Measurements from ENCODE around the gene ZCCHC24.

ZCCHC24 gene

GRCh38 chr10:79409726-79410085, 35.7 kb downstream of the ZCCHC24 start:
- no peak for DNase-seq

DNA sequence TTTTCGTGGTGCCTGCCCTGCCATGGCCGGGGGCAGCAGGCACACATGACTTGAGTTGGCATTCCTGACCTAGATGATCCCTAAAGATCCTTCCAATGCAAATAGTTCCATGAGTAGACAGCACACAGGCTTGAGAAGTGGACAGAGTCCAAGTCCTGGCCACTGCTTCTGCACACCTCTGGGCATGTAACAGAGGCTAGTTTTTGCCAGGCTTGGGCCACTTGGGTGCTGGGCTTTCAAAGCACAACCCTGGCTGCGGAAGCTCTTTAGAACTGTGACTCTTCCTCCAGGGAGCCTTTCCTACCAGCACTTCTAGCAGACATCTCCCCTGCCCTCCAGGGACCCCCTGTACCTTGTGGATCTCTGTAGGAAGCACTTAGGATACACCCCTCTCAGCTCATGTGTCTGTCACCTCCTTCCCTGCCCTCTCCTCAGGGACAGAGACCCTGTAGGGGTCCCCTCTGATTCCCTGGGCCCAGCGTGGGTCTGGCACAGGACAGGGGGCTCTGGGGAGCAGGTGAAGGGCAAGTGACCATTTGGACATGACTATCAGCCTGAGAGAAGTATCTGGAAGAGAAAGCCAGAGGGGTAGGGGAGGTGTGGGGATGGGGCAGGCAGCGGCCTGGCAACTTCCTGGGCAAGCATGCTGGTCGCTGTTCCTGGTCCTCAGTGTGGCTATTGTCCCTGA, 36.2 kb downstream of the ZCCHC24 start:
- no peak for DNase-seq

DNA sequence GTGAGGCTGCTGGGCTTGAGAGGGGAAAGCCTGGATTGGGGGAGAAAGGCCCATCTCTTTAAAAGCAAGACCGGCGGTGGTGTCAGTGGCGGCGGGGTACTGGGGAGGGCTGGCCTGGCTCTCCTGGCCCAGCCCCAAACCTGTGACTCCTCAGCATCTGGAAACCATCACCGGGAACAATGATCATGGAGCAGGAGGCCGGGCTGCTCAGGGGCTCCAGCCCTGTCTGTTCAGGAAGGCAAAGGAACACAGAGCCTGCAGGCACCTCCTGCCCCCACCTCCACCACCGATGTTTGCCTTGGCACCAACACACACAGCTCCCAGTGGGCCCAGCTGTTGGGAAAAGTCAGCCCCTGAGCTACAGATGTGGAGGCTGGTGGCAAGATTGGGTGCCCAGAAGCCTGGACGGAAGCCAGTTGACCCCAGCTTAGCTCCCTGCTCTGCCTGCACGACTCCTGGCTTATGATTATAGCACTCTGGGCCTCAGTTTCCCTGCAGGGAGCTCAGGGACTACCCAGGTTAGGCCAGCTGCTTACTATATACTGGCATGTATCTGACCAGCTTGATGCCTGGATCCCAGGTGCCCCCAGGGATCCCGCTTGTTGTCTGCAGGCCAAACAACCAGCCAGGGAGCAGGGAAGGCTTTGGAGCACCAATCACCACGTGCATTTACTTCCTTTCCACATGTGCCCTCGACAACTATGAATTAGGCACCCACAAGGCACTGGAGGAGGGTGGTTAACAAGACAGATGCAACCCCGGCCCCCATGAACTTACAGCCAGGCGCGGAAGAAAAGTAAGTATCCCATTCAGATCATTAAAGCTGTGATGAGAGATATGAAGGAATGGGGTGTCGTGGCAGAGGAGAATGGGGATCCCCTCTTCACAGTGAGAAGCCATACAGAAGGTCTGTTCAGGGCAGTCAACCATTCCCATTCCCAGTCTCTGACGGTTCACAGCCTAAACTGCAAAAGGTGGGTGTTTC, 37.3 kb downstream of the ZCCHC24 start:
- peak; percentile 89 for DNase-seq

DNA sequence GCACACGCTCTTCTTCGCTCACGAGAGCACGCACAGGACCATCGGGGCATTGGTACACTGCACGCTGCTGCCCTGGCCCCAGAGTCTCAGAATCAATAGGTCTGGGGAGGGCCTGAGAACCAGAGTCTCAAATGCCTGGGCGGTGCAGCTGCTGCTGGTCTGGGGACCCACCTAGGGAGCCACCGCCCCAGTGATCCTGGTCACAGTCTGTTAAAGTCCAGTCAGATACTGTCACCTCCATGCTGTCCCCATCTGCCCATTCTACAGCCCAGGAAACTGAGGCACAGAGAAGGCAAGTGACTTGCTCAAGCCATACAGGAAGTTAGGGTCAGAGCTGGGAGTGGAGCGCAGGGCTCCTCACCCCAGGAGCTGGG, 38.0 kb downstream of the ZCCHC24 start:
- DNase-seq, result no peak

DNA sequence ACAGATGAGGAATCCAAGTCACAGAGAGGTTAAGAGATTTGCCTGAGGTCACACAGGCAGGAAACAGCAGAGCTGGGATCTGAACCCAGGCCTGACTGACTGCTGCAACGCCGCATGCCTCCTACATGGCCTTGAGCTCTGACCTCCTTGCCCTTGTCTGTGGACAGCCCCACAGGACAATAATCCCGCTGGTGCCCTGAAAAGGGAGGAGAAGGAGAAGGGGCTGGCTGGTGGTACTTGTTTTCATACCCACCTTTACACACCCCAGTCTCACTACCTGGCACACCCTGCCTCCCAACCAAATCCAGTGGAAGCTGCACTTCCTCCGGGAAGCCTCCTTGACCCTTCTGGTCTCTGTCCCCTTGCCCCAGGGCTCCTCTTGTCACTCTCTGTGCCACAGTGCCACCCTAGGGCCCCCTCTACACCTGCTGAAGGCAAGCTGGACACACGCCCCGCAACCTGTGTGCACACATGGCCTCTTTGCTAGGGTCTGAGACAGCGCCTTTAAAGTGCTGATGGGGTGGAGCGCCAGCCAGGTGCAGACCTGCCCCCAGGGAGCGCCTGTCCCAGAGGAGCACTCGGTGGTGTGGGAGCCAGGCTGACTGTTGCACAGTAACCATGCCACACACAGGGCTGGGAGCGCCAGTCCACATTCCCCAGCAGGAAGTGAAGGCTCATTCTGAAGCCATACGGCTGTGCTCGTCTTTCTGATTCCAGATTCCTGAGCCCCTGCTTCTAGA, 38.6 kb downstream of the ZCCHC24 start:
- no peak for DNase-seq

GRCh38 chr10:79405995-79406515, 39.4 kb downstream of the ZCCHC24 start:
- no peak for DNase-seq

- DNase-seq, result peak; percentile 62
Observed at GRCh38 chr10:79405221-79405994, 40.0 kb downstream of the ZCCHC24 start.

DNA sequence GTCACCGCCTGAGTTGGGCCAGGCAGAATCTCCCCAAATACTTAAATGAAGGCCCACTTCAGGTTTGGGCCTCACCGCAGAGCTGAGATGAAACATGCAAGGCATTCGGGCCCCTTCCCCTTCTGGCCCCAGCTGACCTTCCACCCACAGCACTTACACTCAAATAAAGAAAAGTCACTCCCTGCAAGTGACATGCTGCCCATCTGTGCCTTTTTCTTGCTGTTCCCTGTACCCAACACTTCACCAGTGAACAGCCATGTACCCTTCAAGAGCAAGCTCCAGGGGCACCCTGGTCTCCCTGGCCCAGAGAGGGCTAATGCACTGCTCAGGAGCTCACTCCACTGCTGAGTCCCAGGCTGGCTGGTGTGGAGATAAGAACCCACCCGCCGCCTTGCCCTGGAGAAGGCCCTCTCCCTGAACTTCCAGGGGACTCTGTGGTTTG, 40.7 kb downstream of the ZCCHC24 start:
- no peak for DNase-seq

- DNase-seq, result peak; percentile 87
Observed at GRCh38 chr10:79404231-79404609, 41.2 kb downstream of the ZCCHC24 start.

- peak; percentile 31 for DNase-seq
Observed at GRCh38 chr10:79403441-79404230, 41.8 kb downstream of the ZCCHC24 start.

DNA sequence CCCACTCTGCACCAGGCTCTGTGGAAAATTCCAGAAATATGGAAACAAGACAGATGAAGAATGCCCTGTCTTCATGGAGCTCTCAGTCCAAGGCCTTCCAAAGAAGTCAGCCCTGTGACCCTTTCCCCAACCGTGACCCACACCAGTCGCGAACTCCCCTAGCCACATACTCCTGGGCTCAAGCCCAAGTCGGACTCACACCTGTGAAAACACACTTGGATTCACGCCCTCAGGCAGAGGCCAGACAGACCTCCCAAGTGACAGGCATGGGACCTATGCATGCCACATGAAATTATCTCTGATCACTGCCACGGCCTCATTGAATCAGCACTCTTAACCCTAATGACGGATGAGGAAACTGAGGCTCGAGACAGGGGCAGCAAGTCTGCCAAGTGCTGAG, 42.5 kb downstream of the ZCCHC24 start:
- DNase-seq, result no peak

DNA sequence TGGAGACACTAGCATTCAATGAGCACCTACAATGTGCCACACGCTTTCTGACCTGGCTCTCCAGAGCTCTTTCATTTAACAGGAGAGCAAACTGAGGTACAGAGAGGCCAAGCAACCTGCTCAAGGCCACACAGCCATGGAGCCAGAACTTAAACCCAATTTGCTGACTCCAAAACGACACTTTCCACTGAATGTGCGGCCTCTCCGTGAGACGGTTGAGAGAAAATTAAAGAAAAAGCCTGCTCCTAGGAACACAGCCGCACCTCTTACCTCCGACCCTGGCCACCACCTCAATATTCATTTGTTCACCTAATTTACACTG, 42.8 kb downstream of the ZCCHC24 start:
- DNase-seq, result no peak

GRCh38 chr10:79401015-79401921, 44.2 kb downstream of the ZCCHC24 start:
- peak; percentile 81 for DNase-seq

DNA sequence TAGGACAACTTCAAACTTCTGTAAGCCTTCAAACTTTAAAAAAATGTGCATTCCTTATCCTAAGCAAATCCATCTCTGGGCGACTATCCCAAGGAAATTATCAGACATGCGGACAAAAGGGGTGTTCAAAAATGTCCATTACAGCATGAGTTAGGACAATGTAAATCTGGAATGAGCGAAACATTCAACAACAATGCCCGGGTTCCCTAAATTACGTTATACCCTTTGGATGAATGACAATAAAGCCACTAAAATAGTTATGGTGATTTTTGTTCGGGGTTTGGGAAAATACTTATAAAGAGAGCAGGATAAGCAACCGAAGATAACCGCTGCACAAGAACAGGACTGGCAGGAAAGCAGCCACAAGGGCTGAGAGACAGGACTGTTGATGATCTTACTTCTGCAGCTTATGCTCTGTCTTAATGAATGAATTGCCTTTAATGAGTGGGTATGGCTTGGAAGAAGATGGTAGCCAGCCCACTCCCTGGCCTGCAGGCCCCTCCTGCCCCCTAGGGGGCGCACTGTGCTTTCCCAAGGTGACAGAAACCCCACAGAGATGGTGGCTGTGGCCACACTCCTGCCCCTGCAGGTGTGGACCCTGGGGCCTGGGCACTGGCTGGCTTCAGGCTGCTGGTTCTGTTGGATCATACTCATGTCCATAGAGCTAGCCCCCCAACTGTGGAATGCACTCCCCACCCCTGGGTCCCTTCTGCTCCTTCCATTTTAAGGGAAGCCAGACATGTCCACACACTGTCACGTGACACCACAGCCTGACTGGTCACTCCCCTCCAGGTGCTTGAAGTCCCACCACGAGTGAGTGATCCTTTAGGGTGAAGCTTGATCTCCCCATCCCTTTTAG, 45.0 kb downstream of the ZCCHC24 start:
- DNase-seq, result no peak

GRCh38 chr10:79399223-79399831, 46.1 kb downstream of the ZCCHC24 start:
- peak; percentile 96 for DNase-seq

DNA sequence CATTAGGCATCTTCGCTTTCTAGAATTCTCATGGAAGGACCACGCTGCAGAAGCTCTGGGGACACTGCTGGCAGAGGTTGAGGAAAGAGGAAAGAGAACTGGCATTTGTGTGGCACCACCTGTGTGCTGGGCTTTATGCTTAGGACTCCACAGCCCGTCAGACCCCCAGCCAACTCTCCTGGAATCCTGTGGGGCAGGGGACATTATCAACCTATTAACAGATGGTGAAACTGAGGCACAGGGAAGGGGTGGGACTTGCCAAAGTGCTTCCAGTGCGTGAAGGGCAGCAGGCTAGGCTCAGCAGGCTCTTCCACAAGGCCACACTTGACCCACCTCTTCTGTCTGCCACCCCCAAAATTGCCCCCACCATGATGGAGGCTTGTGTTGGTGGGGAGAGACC, 46.8 kb downstream of the ZCCHC24 start:
- DNase-seq, result no peak

DNA sequence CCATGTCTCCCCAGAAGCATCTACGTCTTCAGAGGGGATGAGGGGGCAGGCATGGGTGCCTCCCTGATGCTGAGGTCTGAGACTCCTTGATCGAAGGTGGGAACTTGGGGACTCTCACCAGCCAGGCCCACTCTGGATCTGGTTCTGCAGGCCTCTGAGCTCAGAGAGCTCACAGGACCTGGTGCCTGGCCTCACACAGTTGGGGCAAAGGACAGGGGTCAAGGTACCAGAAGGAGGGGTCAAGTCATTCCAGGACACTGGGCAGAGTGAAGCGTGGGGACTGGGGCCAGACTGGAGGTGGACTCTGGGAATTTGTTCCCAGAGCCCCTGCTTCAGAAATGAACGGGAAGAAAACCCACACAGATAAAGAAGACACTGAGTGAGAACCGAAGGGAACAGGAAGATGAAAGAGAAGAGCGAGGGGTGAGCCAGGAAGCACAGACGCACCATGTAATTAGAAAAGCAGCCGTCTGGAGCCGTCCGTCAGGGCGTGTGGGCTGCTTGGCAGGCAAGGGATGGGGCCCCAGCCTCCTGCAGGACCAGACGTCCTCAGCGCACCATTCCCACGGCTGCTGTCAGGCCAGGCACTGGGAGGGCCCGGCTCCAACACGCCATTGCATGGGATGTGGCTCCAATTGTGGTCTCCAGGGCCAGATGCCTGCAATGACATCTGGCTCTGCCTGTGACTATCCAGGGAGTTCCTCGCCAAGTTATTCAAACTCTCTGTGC, 47.7 kb downstream of the ZCCHC24 start:
- peak; percentile 60 for DNase-seq

GRCh38 chr10:79397051-79397450, 48.4 kb downstream of the ZCCHC24 start:
- DNase-seq, result no peak
